ENCODE data around the gene KCNH6.

KCNH6 gene

DNA sequence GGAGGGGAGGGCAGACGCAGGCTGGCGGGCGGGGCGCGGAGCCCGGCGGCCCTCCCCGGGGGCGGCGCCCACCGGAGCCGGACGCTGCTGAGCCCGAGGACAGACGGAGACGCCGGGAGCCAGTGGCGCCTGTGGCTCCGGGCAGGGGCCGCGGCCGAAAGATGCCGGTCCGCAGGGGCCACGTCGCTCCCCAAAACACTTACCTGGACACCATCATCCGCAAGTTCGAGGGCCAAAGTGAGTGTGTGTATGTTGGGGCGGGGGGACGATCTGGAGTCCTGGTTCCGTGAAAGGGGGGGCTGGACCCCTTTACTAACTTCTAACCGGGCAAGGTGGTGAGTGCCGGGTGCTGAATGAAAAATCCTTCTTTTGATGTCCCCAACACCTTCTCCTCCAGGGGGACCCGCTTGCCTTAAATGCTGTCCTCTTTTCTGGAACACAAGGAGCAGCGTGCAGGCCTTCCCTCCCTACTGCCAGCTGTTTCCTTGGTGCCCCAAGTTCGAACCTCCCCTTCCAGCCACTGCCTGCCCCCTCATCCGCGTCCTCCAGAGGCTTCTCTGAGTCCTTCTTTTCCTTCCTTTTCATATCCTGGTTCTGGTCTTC lies at the start of gene KCNH6:
TSS of gene KCNH6 (plus strand) at position 106 of the 603 bp plus-strand sequence. CDS start at position 162, 56 bp downstream.
- DNase-seq (ENCODE audit: low spot score in 2 of 2), result no peak

GRCh38 chr17:63474174-63474573 lies 49.0 kb upstream of the KCNH6 start:
- H3K4me3 ChIP-seq, result no peak overlapping the region
- H3K9me3 ChIP-seq, result no peaks in the 10 kb centered on the region
- in situ Hi-C loops (cut with MboI; ENCODE audit: low sequenced_read_pairs), result no loop called here
- peak; percentile 14 to 32 for DNase-seq (ENCODE audit: low spot score in 2 of 2)
- H3K4me1 ChIP-seq, result peaks cover 15% of the 10 kb centered on the region
- H3K27me3 ChIP-seq (ENCODE audit: low read depth), result no peaks in the 10 kb centered on the region
- H3K36me3 ChIP-seq (replicated peaks), result no peaks in the 10 kb centered on the region

More for the DNA sequence above, at the start of gene KCNH6:
- no peaks in the 10 kb centered on the region for H3K4me1 ChIP-seq
- no peaks in the 10 kb centered on the region for H3K36me3 ChIP-seq (replicated peaks)
- peak within 1 kb of the TSS; percentile 12 for H3K4me3 ChIP-seq
- H3K9me3 ChIP-seq, result no peaks in the 10 kb centered on the region
- H3K27me3 ChIP-seq (ENCODE audit: low read depth), result peaks cover 17% of the 10 kb centered on the region
- in situ Hi-C loops (cut with MboI; ENCODE audit: low sequenced_read_pairs), result no loop called here

- Histone ChIP-seq H3K4me3 (no peak overlapping the region), H3K36me3 (replicated peaks) (no peaks in the 10 kb centered on the region), H3K27me3 (ENCODE audit: low read depth) (no peaks in the 10 kb centered on the region), H3K4me1 (peaks cover 15% of the 10 kb centered on the region), H3K9me3 (no peaks in the 10 kb centered on the region)
- DNase-seq (ENCODE audit: low spot score in 2 of 2), result no peak
- in situ Hi-C loops (cut with MboI; ENCODE audit: low sequenced_read_pairs), result loop anchor here (5.0 kb wide), 1 partner anchor 53 kb away; no protein-coding TSS in a partner anchor
Measured at GRCh38 chr17:63474586-63475460, 48.3 kb upstream of the KCNH6 start.

GRCh38 chr17:63475491-63476412 lies 47.4 kb upstream of the KCNH6 start:
- DNase-seq (ENCODE audit: low spot score in 2 of 2), result no peak
- Histone ChIP-seq H3K4me3 (peak overlapping the region; percentile 32), H3K4me1 (peaks cover 15% of the 10 kb centered on the region), H3K27me3 (ENCODE audit: low read depth) (no peaks in the 10 kb centered on the region), H3K36me3 (replicated peaks) (no peaks in the 10 kb centered on the region), H3K9me3 (no peaks in the 10 kb centered on the region)
- in situ Hi-C loops (cut with MboI; ENCODE audit: low sequenced_read_pairs), result loop anchor here (5.0 kb wide), 1 partner anchor 53 kb away; no protein-coding TSS in a partner anchor

DNA sequence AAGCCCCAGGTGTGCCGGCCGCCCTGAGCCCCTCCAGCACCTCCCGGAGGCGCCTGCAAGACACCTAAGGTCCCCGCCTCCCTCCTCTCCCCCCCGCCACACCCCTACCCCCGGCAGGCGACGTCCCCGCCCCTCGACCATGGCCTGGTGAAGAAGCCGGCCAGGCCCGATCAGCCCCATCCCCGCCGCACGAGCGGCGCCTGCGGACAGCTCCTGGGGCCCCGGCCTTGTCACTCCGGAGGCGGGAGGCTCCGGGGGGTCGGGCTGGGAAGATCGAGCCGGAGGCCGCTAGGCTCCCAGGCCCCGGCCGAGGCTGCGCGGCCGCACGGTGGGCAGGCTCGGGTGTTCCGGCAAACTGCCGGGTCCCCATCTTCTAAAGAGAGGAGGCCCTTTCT lies 46.7 kb upstream of the KCNH6 start:
- Histone ChIP-seq H3K4me1 (peaks cover 15% of the 10 kb centered on the region), H3K36me3 (replicated peaks) (no peaks in the 10 kb centered on the region)

DNA sequence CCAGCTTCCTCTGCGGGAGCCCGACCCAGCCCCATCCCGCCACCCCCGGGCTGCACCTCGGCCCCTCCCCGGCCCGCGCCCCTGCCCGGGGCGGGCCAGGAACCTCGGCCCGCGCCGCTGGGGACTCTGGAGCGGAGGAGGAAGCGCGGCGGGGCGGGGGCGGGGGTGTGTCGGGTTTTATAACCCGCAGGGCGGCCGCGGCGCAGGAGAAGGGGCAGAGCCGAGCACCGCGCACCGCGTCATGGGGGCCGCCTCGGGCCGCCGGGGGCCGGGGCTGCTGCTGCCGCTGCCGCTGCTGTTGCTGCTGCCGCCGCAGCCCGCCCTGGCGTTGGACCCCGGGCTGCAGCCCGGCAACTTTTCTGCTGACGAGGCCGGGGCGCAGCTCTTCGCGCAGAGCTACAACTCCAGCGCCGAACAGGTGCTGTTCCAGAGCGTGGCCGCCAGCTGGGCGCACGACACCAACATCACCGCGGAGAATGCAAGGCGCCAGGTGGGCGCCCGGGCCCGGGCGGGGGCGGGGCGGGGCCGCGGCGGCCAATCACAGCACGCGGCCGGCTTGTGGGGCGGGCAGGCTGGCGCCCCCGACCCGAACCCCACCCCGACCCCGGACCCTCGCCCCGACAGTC lies 46.2 kb upstream of the KCNH6 start, which contains the start of gene ACE:
TSS of gene ACE (plus strand) at position 208 of the 626 bp plus-strand sequence. CDS start at position 242, 34 bp downstream.
- in situ Hi-C loops (cut with MboI; ENCODE audit: low sequenced_read_pairs), result loop anchor here (5.0 kb wide), 1 partner anchor 55 kb away; no protein-coding TSS in a partner anchor
- peaks cover 15% of the 10 kb centered on the region for H3K4me1 ChIP-seq
- H3K36me3 ChIP-seq (replicated peaks), result no peaks in the 10 kb centered on the region
- H3K9me3 ChIP-seq, result no peaks in the 10 kb centered on the region
- H3K27me3 ChIP-seq (ENCODE audit: low read depth), result no peaks in the 10 kb centered on the region
- peak; percentile 29 to 75 for DNase-seq (ENCODE audit: low spot score in 2 of 2)
- peak within 1 kb of the TSS; percentile 32 for H3K4me3 ChIP-seq

More for the DNA sequence above, 46.7 kb upstream of the KCNH6 start:
- in situ Hi-C loops (cut with MboI; ENCODE audit: low sequenced_read_pairs), result loop anchor here (5.0 kb wide), 1 partner anchor 54 kb away; no protein-coding TSS in a partner anchor
- Histone ChIP-seq H3K4me3 (peak overlapping the region; percentile 32), H3K9me3 (no peaks in the 10 kb centered on the region), H3K27me3 (ENCODE audit: low read depth) (no peaks in the 10 kb centered on the region)
- DNase-seq (ENCODE audit: low spot score in 2 of 2), result peak; percentile 8 to 69

DNA sequence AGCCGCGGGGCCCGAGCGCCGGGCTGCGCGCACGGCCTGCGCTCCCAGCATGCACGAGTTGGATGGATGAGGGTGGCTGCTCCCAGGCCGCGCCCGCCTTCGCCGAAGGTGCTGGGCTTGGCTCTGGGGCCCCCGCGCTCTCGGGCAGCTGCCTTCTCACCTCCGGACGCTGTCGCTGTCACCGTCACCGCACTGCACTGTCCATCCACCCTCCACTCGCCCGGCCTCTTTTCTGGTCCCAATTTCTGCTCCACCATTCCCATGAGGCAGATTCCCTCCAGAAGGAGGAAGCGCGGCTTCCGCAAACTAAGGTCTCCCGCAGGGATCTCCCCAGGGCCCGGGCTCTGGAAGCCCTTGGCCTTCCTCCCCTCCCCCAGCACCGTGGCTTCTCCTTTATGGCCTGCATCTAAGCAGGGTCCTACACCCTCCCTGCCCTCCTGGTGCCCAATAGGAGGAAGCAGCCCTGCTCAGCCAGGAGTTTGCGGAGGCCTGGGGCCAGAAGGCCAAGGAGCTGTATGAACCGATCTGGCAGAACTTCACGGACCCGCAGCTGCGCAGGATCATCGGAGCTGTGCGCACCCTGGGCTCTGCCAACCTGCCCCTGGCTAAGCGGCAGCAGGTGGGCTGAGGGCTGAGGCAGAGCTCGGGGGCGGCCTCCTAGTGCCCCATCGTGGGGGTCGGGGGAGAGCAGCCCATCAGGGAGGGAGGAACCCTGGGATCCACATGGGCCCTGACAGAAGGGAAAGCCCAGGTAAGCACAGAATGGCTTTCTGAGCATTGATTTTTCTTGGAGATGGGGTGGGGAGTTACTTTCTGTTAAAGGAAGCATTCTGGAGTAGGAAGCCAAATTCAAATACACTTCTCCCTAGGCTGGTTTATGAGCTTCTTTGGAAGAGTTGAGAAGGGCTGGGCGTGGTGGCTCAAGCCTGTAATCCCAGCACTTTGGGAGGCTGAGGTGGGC lies 45.4 kb upstream of the KCNH6 start:
- no peaks in the 10 kb centered on the region for H3K27me3 ChIP-seq (ENCODE audit: low read depth)
- H3K4me3 ChIP-seq, result peak overlapping the region; percentile 32
- peaks cover 15% of the 10 kb centered on the region for H3K4me1 ChIP-seq
- in situ Hi-C loops (cut with MboI; ENCODE audit: low sequenced_read_pairs), result loop anchor here (5.0 kb wide), 1 partner anchor 55 kb away; no protein-coding TSS in a partner anchor
- no peak for DNase-seq (ENCODE audit: low spot score in 2 of 2)
- H3K36me3 ChIP-seq (replicated peaks), result no peaks in the 10 kb centered on the region
- H3K9me3 ChIP-seq, result no peaks in the 10 kb centered on the region

DNA sequence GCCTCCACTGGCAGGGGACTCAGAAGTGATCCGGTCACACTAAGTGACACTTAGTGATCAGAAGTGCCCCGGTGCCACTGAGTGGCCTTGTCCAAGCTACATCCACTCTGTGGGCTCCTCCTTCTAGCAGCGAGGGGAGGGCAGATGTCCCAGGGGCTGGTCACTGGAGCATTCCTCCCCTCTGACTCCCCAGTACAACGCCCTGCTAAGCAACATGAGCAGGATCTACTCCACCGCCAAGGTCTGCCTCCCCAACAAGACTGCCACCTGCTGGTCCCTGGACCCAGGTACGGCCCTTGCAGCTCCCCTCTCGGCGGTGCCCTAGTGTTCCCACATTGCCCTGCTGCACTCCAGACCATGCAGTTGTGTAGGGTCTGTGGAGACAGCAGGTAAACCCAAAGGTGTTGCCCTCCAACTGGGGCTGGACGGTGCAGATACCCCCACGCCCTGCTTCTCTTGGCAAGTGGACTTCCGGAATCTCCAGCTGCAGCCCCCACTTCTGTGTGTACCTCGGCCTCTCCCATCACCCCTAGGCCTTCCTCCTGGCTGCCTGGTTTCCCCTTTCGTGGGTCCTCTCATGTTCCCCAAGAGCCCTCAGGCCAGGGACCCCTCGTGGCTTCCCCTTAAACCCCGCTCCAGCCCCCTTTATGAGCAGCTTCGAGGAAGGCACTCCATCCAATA lies 44.2 kb upstream of the KCNH6 start:
- H3K27me3 ChIP-seq (ENCODE audit: low read depth), result no peaks in the 10 kb centered on the region
- peak; percentile 84 to 92 for DNase-seq (ENCODE audit: low spot score in 2 of 2)
- no peaks in the 10 kb centered on the region for H3K36me3 ChIP-seq (replicated peaks)
- H3K4me3 ChIP-seq, result no peak overlapping the region
- no peaks in the 10 kb centered on the region for H3K9me3 ChIP-seq
- in situ Hi-C loops (cut with MboI; ENCODE audit: low sequenced_read_pairs), result loop anchor here (5.0 kb wide), 1 partner anchor 57 kb away; no protein-coding TSS in a partner anchor
- H3K4me1 ChIP-seq, result peaks cover 15% of the 10 kb centered on the region

GRCh38 chr17:63479495-63480184 lies 43.5 kb upstream of the KCNH6 start:
- H3K4me1 ChIP-seq, result peaks cover 15% of the 10 kb centered on the region
- no peaks in the 10 kb centered on the region for H3K9me3 ChIP-seq
- H3K27me3 ChIP-seq (ENCODE audit: low read depth), result no peaks in the 10 kb centered on the region
- in situ Hi-C loops (cut with MboI; ENCODE audit: low sequenced_read_pairs), result loop anchor here (5.0 kb wide), 1 partner anchor 57 kb away; no protein-coding TSS in a partner anchor
- no peak for DNase-seq (ENCODE audit: low spot score in 2 of 2)
- no peak overlapping the region for H3K4me3 ChIP-seq
- H3K36me3 ChIP-seq (replicated peaks), result no peaks in the 10 kb centered on the region

- Histone ChIP-seq H3K4me1 (peaks cover 15% of the 10 kb centered on the region), H3K36me3 (replicated peaks) (no peaks in the 10 kb centered on the region), H3K9me3 (no peaks in the 10 kb centered on the region), H3K4me3 (no peak overlapping the region), H3K27me3 (ENCODE audit: low read depth) (no peaks in the 10 kb centered on the region)
- no peak for DNase-seq (ENCODE audit: low spot score in 2 of 2)
- in situ Hi-C loops (cut with MboI; ENCODE audit: low sequenced_read_pairs), result no loop called here
Measured at GRCh38 chr17:63480192-63480784, 42.9 kb upstream of the KCNH6 start.

Data from HAP-1 (cell line).